Lower lobe of right lung (tissue), 2 donors: Measurements from ENCODE around the gene TSPYL2. TPM values are rescaled to one million over a fixed set of nuclear protein-coding genes. Genes with fewer than 3 reads are reported as not detected.

Source experiments
- ATAC-seq, 2 donors: fragments of 200-7000 bp; cut with Tn5 transposase; one replicate each; pipeline ENCODE4 v1.9.1; 2020 to 2022; ENCODE audit warnings: mild to moderate bottlenecking in 2 of 2, moderate library complexity in 2 of 2
- DNase-seq: peaks from one replicate; pipeline ENCODE4 v3.0.0-alpha.2; 2020
- H3K27ac ChIP-seq: fragments of 200-600 bp; one replicate; pipeline ENCODE4 v1.8.0; 2022
- H3K27me3 ChIP-seq: fragments of 200-600 bp; one replicate; pipeline ENCODE4 v1.8.0; 2022; ENCODE audit warnings: low read depth
- H3K36me3 ChIP-seq: fragments of 200-600 bp; one replicate; pipeline ENCODE4 v1.8.0; 2022; ENCODE audit warnings: mild to moderate bottlenecking
- H3K4me1 ChIP-seq: fragments of 200-600 bp; one replicate; pipeline ENCODE4 v1.8.0; 2022
- H3K4me3 ChIP-seq: fragments of 200-600 bp; one replicate; pipeline ENCODE4 v1.8.0; 2022; ENCODE audit warnings: mild to moderate bottlenecking
- H3K9me3 ChIP-seq: fragments of 200-600 bp; one replicate; pipeline ENCODE4 v1.8.0; 2022
- CTCF ChIP-seq: fragments of 200-600 bp; IDR thresholded peaks from one replicate; pipeline ENCODE4 v1.8.0; 2022; ENCODE audit warnings: antibody characterized with exemption, mild to moderate bottlenecking
- intact Hi-C: fragments of 100-400 bp; cut with DNase I; formaldehyde crosslinking; loops from one replicate; pipeline ENCODE4 v1.11.0; 2022
- total RNA-seq: library from RNA; stranded (reverse); fragmentation: NEBNext Ultra II Directional; extraction: Animal tissue kit (Norgen Biotek cat#: 25700); gene quantifications from one replicate; pipeline ENCODE4 v1.2.1, GENCODE V29; 2021
- donor health status: DM: no; HTN: yes; CAD: no; lungs with severe emphysema.

TSPYL2 gene
- total RNA-seq, 1 donor from 2014 or later, result 27.9 TPM

DNA sequence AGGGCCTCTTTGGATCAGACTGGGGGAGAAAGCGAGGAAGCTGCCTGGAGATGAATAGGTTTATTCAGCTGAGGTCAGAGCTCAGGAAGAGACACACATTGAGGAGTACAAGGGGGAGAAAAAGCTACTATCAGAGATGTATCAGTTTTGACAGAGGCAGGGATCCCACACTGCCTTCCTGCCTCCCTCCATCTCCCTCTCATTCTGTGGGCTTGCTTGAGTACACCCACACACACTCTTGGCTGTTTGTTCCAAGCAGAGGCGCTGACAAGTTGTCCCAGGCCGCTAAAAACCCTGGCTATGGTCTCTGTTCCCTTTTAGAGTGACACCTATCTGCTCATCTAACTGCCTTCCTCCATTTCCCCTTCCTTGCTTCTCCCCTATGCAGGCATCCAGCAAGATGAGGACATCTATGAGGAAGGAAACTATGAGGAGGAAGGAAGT, 5.2 kb downstream of the TSPYL2 start:
- no peak for ATAC-seq
- Histone ChIP-seq H3K36me3 (peaks cover 18% of the 10 kb centered on the region), H3K27me3 (no peaks in the 10 kb centered on the region), H3K27ac (peak overlapping the region; percentile 46), H3K4me1 (peaks cover 17% of the 10 kb centered on the region), H3K4me3 (no peak overlapping the region), H3K9me3 (no peaks in the 10 kb centered on the region)
- intact Hi-C loops, result no loop called here
- TF ChIP-seq CTCF, result no peak
- no peak for DNase-seq

GRCh38 chrX:53088136-53088974, 6.2 kb downstream of the TSPYL2 start:
- Histone ChIP-seq H3K4me3 (peak overlapping the region; percentile 47), H3K9me3 (no peaks in the 10 kb centered on the region), H3K36me3 (peaks cover 18% of the 10 kb centered on the region), H3K27ac (peak overlapping the region; percentile 81), H3K4me1 (peaks cover 17% of the 10 kb centered on the region), H3K27me3 (no peaks in the 10 kb centered on the region)
- ATAC-seq (peak; percentile 85 to 90), DNase-seq (peak; percentile 84)
- intact Hi-C loops, result no loop called here
- no peak for TF ChIP-seq CTCF

GRCh38 chrX:53089224-53089842, 7.2 kb downstream of the TSPYL2 start:
- ATAC-seq (peak in 1 of 2 donors; percentile 47), DNase-seq (peak; percentile 47)
- Histone ChIP-seq H3K4me1 (peaks cover 10% of the 10 kb centered on the region), H3K27ac (peak overlapping the region; percentile 81), H3K4me3 (peak overlapping the region; percentile 47), H3K27me3 (no peaks in the 10 kb centered on the region), H3K36me3 (peaks cover 18% of the 10 kb centered on the region), H3K9me3 (no peaks in the 10 kb centered on the region)
- intact Hi-C loops, result no loop called here
- TF ChIP-seq CTCF, result peak; percentile 72

DNA sequence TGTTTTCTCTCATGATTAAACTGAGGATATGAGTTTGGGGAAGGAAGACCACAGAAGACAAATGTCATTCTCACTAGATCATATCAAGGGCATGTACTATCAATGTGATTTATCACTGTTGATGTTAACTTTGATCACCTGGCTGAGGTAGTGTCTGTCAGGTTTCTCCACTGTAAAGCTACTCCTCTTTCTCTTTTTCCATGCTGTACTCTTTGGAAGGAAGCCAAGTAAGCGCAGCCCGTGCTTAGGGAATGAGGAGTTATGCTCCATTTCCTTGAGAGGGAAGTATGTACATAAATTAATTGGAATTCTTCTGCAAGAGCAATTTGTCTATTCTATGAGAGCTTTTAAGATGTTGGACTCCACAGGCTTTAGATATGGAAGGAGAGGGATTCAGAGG, 7.8 kb downstream of the TSPYL2 start:
- peaks cover 16% of the 10 kb centered on the region for H3K36me3 ChIP-seq
- H3K9me3 ChIP-seq, result no peaks in the 10 kb centered on the region
- no peak overlapping the region for H3K27ac ChIP-seq
- TF ChIP-seq CTCF, result no peak
- peaks cover 4% of the 10 kb centered on the region for H3K4me1 ChIP-seq
- ATAC-seq (no peak), DNase-seq (no peak)
- intact Hi-C loops, result no loop called here
- H3K27me3 ChIP-seq, result no peaks in the 10 kb centered on the region
- H3K4me3 ChIP-seq, result no peak overlapping the region

- Histone ChIP-seq H3K27me3 (no peaks in the 10 kb centered on the region), H3K36me3 (peaks cover 1% of the 10 kb centered on the region), H3K27ac (peak overlapping the region; percentile 18), H3K4me3 (no peak overlapping the region), H3K4me1 (no peaks in the 10 kb centered on the region), H3K9me3 (no peaks in the 10 kb centered on the region)
- intact Hi-C loops, result no loop called here
- peak; percentile 58 for DNase-seq
- peak; percentile 14 to 40 for ATAC-seq
- TF ChIP-seq CTCF, result no peak
Measured at GRCh38 chrX:53091354-53091753, 9.2 kb downstream of the TSPYL2 start.
